B cell (primary cell): Measurements from ENCODE around the gene PRKCZ. TPM values are rescaled to one million over a fixed set of nuclear protein-coding genes. Genes with fewer than 3 reads are reported as not detected.

Experiments used
- ATAC-seq: fragments of 200-7000 bp; cut with Tn5 transposase; one replicate; pipeline ENCODE4 v1.10.0; 2021; ENCODE audit warnings: low read depth, mild to moderate bottlenecking, moderate number of reproducible peaks, moderate library complexity
- CTCF ChIA-PET: fragments of 350-600 bp; sonication (Branson Sonifier 250); formaldehyde crosslinking; loops from one replicate; lab custom pipeline; 2021; ENCODE audit warnings: antibody characterized with exemption, inconsistent platforms; lab: Charles Lee
- POLR2A ChIA-PET: fragments of 350-600 bp; sonication (Branson Sonifier 250); formaldehyde crosslinking; loops from one replicate; lab custom pipeline; 2021; ENCODE audit warnings: antibody characterized with exemption; lab: Charles Lee
- DNase-seq: peaks from one replicate; pipeline ENCODE4 v3.0.0; 2013
- H2AFZ ChIP-seq: 2 replicates; pipeline ENCODE4 v1.6.1; 2012; ENCODE audit warnings: mild to moderate bottlenecking, low read depth, low read length; ENCODE audit not compliant: insufficient read depth, poor library complexity, severe bottlenecking
- H3K27ac ChIP-seq, 2 donors: 1 replicate in 1 of 2; 2 replicates in 1 of 2; pipeline ENCODE4 v1.5.1; 2012 to 2013; ENCODE audit warnings: low read length in 2 of 2, mild to moderate bottlenecking in 2 of 2, moderate library complexity in 1 of 2
- H3K27me3 ChIP-seq, 4 experiments: fragments of 200-600 bp in 1 of 4; sonication (generic) in 1 of 4; replicated peaks in 1 of 4; 1 replicate in 2 of 4; 2 replicates in 2 of 4; pipeline versions ENCODE4 v1.6.1 to v1.7.0; 2013 to 2016; ENCODE audit warnings: low read length in 3 of 4, mild to moderate bottlenecking in 2 of 4, mixed read lengths in 1 of 4, moderate library complexity in 1 of 4; ENCODE audit not compliant: insufficient read depth in 4 of 4, control insufficient read depth in 3 of 4; ENCODE audit errors: control extremely low read depth in 1 of 4
- H3K36me3 ChIP-seq, 2 experiments: replicated peaks in 1 of 2; 1 replicate in 1 of 2; 2 replicates in 1 of 2; pipeline versions ENCODE4 v1.6.1 to v1.7.1; 2013; ENCODE audit warnings: low read length in 1 of 2; ENCODE audit not compliant: insufficient read depth in 2 of 2, control insufficient read depth in 1 of 2; ENCODE audit errors: control extremely low read depth in 1 of 2, extremely low read depth in 1 of 2
- H3K4me1 ChIP-seq, 2 donors: fragments of 200-600 bp in 1 of 2; sonication (generic) in 1 of 2; 1 replicate in 1 of 2; 2 replicates in 1 of 2; pipeline versions ENCODE4 v1.5.1 to v1.6.1; 2013 to 2017; ENCODE audit warnings: low read length in 2 of 2; ENCODE audit not compliant: control insufficient read depth in 2 of 2, insufficient read depth in 2 of 2
- H3K4me2 ChIP-seq: replicated peaks from 2 replicates; pipeline ENCODE3; 2012; ENCODE audit warnings: mild to moderate bottlenecking, low read depth, low read length; ENCODE audit not compliant: poor library complexity, severe bottlenecking
- H3K4me3 ChIP-seq, 5 experiments: fragments of 200-600 bp in 1 of 5; sonication (generic) in 1 of 5; 1 replicate in 3 of 5; 2 replicates in 2 of 5; pipeline versions ENCODE4 v1.5.1 to v1.7.0; 2011 to 2016; ENCODE audit warnings: low read length in 4 of 5, mild to moderate bottlenecking in 4 of 5, low read depth in 2 of 5, control low read depth in 1 of 5, moderate library complexity in 1 of 5; ENCODE audit not compliant: insufficient read depth in 1 of 5; ENCODE audit errors: control extremely low read depth in 1 of 5, extremely low read depth in 1 of 5
- H3K79me2 ChIP-seq: fragments of 200-600 bp; sonication (generic); one replicate; pipeline ENCODE4 v1.6.0; 2016; ENCODE audit warnings: low read length; ENCODE audit not compliant: control insufficient read depth, insufficient read depth
- H3K9ac ChIP-seq: fragments of 200-600 bp; sonication (generic); 2 replicates; pipeline ENCODE4 v1.6.1; 2017; ENCODE audit warnings: mild to moderate bottlenecking, low read length, moderate library complexity
- H3K9me3 ChIP-seq, 3 donors: one replicate each; pipeline versions ENCODE4 v1.6.1 to v1.7.1; 2013; ENCODE audit warnings: low read length in 2 of 3; ENCODE audit not compliant: control insufficient read depth in 2 of 3, insufficient read depth in 1 of 3; ENCODE audit errors: control extremely low read depth in 1 of 3
- H4K20me1 ChIP-seq: 2 replicates; pipeline ENCODE4 v1.6.0; 2012; ENCODE audit warnings: mild to moderate bottlenecking, low read length; ENCODE audit not compliant: insufficient read depth, control insufficient read depth, poor library complexity, severe bottlenecking
- H3K27ac Mint-ChIP-seq: one replicate; pipeline ENCODE4 v1.8.0; 2021; ENCODE audit warnings: mixed read lengths
- H3K27me3 Mint-ChIP-seq: one replicate; pipeline ENCODE4 v1.8.0; 2021; ENCODE audit warnings: mixed read lengths
- H3K4me1 Mint-ChIP-seq: one replicate; pipeline ENCODE4 v1.8.0; 2021; ENCODE audit warnings: mixed read lengths
- H3K4me3 Mint-ChIP-seq: one replicate; pipeline ENCODE4 v1.8.0; 2021; ENCODE audit warnings: mixed read lengths
- H3K9me3 Mint-ChIP-seq: one replicate; pipeline ENCODE4 v1.8.0; 2022; ENCODE audit warnings: mixed read lengths; ENCODE audit not compliant: insufficient read depth
- EZH2 ChIP-seq: IDR thresholded peaks from 2 replicates; pipeline ENCODE4 v1.6.1; 2012; ENCODE audit warnings: borderline replicate concordance, low read depth, mild to moderate bottlenecking, moderate library complexity, low read length; ENCODE audit not compliant: insufficient read depth, poor library complexity, severe bottlenecking
- WGBS: methylation state at CpG from one replicate; pipeline ENCODE4 v1.1.5; 2013; ENCODE audit warnings: missing lambda C conversion rate; ENCODE audit not compliant: insufficient coverage; 5-methylcytosine and 5-hydroxymethylcytosine counted together
- intact Hi-C: fragments of 100-400 bp; cut with micrococcal nuclease; formaldehyde crosslinking; loops from one replicate; pipeline ENCODE4 v1.10.0; 2022
- polyA plus RNA-seq: library from polyadenylated mRNA; depleted of rRNA; stranded (reverse); fragments of >200 nt; gene quantifications from 2 replicates; pipeline ENCODE4 v1.2.3, GENCODE V29; 2012
- total RNA-seq, 2 donors: library from RNA; stranded (reverse); fragments of 120-200 nt in 1 of 2; gene quantifications; 1 replicate in 1 of 2; 2 replicates in 1 of 2; pipeline versions ENCODE4 v1.2.3 to v1.2.4, GENCODE V29; 2013 to 2022
- TF ChIP-seq, protein P1 (sequence below): fragments of 200-600 bp; IDR thresholded peaks from one replicate; pipeline ENCODE4 v1.8.0; 2022; ENCODE audit warnings: antibody characterized with exemption, mild to moderate bottlenecking

Gene PRKCZ
- total and polyA plus RNA-seq, 2 donors (not counting 1 experiment from before 2014, with no cell fraction given): 17.9 to 53.2 TPM

DNA sequence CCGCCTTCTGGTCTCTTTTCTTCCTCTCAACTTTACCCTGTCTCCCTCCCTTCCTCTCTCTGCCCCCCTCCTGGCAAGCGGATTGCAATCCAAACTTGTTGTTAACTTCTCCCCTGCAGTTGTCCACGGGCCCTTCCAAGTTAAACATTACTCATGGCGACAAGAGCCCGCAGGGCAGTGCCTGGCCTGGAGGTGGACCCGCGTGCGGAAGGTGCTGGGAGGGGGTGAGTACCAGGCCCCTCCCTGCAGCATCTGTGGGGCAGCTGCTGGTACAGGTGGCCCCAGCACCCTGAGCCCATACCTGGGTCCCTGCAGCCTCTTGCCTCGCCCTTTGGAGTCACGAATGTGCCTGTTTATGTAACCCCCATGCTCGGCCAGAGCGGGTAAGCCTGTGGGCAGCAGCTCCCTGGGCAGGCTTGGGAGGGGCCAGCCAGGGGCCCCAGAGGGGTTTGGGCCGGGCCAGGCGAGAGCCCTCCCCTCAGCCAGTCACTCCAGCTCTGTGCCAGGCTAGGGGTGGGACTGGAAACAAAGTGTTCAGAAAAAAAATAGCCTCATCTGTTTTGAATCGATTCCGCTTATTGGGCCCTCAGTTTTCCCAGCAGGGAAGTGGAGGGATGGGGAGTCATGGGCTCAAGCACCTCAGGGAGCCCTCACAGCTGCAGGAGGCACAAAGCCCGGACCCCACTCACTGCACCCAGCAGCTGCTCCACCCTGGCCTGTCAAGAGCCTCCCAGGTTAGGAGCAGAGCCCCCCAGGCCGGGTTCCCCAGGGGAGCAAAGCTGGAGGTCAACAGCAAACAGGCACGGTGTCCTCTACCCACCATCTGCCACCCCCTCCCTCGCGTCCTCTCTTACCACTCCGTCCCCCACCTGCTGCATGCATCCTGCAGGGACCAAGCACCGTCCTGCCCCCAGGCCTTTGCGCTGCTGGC, 158.4 kb downstream of the PRKCZ start:
- no peaks in the 10 kb centered on the region for H3K9me3 Mint-ChIP-seq
- TF ChIP-seq, protein P1, sequence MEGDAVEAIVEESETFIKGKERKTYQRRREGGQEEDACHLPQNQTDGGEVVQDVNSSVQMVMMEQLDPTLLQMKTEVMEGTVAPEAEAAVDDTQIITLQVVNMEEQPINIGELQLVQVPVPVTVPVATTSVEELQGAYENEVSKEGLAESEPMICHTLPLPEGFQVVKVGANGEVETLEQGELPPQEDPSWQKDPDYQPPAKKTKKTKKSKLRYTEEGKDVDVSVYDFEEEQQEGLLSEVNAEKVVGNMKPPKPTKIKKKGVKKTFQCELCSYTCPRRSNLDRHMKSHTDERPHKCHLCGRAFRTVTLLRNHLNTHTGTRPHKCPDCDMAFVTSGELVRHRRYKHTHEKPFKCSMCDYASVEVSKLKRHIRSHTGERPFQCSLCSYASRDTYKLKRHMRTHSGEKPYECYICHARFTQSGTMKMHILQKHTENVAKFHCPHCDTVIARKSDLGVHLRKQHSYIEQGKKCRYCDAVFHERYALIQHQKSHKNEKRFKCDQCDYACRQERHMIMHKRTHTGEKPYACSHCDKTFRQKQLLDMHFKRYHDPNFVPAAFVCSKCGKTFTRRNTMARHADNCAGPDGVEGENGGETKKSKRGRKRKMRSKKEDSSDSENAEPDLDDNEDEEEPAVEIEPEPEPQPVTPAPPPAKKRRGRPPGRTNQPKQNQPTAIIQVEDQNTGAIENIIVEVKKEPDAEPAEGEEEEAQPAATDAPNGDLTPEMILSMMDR: no peak
- no peak for TF ChIP-seq EZH2
- H3K27ac Mint-ChIP-seq: no peak overlapping the region
- intact Hi-C loops: loop anchor here (5.0 kb wide), 1 partner anchor 76 kb away; no protein-coding TSS in a partner anchor
- H3K79me2 ChIP-seq: no peaks in the 10 kb centered on the region
- DNase-seq: no peak
- no peak overlapping the region for H3K4me3 Mint-ChIP-seq
- H3K4me2 ChIP-seq: no peak overlapping the region
- no peak overlapping the region for H3K27ac ChIP-seq
- H3K9me3 ChIP-seq: peaks cover 0 to 3% (median 0%) of the 10 kb centered on the region in 3 donors
- no peak overlapping the region for H3K9ac ChIP-seq
- H3K27me3 Mint-ChIP-seq: no peaks in the 10 kb centered on the region
- H3K4me1 ChIP-seq: peaks cover 23 to 34% of the 10 kb centered on the region in 2 donors
- H3K36me3 ChIP-seq: no peaks in the 10 kb centered on the region
- CTCF ChIA-PET: no interaction called here
- ATAC-seq: no peak
- H4K20me1 ChIP-seq: no peaks in the 10 kb centered on the region
- H3K27me3 ChIP-seq: peaks cover 0 to 10% (median 2%) of the 10 kb centered on the region in 4 experiments
- H3K4me3 ChIP-seq: no peak overlapping the region
- peaks cover 17% of the 10 kb centered on the region for H3K4me1 Mint-ChIP-seq
- POLR2A ChIA-PET: interaction anchor here (0.7 kb wide), 1 partner anchor 159 kb away, joined by 4 read pairs; no protein-coding TSS in a partner anchor
- WGBS: 84% methylated on average over 21 of the region's 24 CpGs
- no peak overlapping the region for H2AFZ ChIP-seq
